Measurements from ENCODE around the gene RUNX2.
"Not testable (repeated sequence)": the region's sequence is repeated elsewhere in the genome, so short reads cannot be mapped to it uniquely, and the experiment has no call there.

The RUNX2 gene

DNA sequence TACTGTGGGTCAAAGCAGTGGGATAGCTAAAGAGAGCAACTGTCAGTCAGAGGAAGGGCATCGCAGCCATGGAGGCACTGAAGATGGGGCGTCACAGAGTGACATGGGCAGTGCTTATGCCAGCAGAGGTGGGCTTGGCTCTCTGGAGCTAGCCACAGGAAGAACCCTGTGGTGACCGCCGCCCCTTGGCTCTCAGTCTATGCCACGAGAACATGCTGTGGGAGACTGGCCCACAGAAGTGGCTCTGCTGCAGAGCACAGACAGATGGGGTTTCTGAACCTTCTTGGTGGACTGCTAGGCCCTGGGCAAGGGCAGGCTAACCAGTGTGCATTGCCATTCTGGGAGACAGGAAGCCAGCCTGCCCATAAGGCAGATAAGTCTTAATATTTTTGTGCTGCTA is 339.6 kb downstream of the RUNX2 start:
- H3K4me3 ChIP-seq (ENCODE audit: low read depth in 1 of 2, low read length in 2 of 2) = no peak overlapping the region
- no peaks in the 10 kb centered on the region for H3K36me3 ChIP-seq (ENCODE audit: insufficient read depth, low read length)
- H3K4me1 ChIP-seq (ENCODE audit: insufficient read depth, low read length) = no peaks in the 10 kb centered on the region
- H3K9me3 ChIP-seq (ENCODE audit: low read length) = no peaks in the 10 kb centered on the region
- H3K27me3 ChIP-seq (ENCODE audit: control insufficient read depth in 1 of 2, insufficient read depth in 2 of 2, low read length in 2 of 2) = peaks cover 0 to 33% of the 10 kb centered on the region in 2 donors
- H3K27ac ChIP-seq (ENCODE audit: low read depth, low read length) = no peak overlapping the region
- H3K9ac ChIP-seq (ENCODE audit: low read length) = no peak overlapping the region

DNA sequence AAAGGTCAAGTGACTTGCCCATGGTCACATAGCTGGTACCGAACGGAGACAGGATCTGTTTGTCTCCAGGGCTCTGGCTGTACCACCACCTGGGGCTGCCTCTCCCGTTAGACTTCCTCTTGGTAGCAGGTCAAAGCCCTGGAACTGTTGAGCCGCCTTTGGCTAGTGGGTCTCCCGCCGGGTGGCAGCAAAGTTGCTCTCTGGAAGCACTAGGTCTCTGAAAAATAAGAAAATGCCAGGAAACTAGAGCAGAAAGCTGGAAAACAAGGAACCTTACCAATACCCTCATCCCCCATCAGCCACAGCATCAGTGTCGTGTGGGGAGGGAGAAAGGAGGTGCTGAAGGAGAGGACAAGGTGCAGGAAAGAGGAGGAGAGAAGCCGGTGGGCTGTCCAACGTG is 340.6 kb downstream of the RUNX2 start:
- Histone ChIP-seq H3K27ac (ENCODE audit: low read depth, low read length) (no peak overlapping the region), H3K9ac (ENCODE audit: low read length) (no peak overlapping the region), H3K9me3 (ENCODE audit: low read length) (no peaks in the 10 kb centered on the region), H3K27me3 (ENCODE audit: control insufficient read depth in 1 of 2, insufficient read depth in 2 of 2, low read length in 2 of 2) (peaks cover 0 to 24% of the 10 kb centered on the region in 2 donors), H3K4me1 (ENCODE audit: insufficient read depth, low read length) (no peaks in the 10 kb centered on the region), H3K36me3 (ENCODE audit: insufficient read depth, low read length) (no peaks in the 10 kb centered on the region), H3K4me3 (ENCODE audit: low read depth in 1 of 2, low read length in 2 of 2) (no peak overlapping the region)

DNA sequence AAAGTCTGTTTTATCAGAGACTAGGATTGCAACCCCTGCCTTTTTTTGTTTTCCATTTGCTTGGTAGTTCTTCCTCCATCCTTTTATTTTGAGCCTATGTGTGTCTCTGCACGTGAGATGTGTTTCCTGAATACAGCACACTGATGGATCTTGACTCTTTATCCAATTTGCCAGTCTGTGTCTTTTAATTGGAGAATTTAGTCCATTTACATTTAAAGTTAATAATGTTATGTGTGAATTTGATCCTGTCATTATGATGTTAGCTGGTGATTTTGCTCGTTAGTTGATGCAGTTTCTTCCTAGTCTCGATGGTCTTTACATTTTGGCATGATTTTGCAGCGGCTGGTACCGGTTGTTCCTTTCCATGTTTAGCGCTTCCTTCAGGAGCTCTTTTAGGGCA is 345.0 kb downstream of the RUNX2 start:
- not testable (repeated sequence) for H3K36me3 ChIP-seq (ENCODE audit: insufficient read depth, low read length); H3K27me3 ChIP-seq (ENCODE audit: control insufficient read depth in 1 of 2, insufficient read depth in 2 of 2, low read length in 2 of 2); H3K9ac ChIP-seq (ENCODE audit: low read length); H3K27ac ChIP-seq (ENCODE audit: low read depth, low read length); H3K4me3 ChIP-seq (ENCODE audit: low read depth in 1 of 2, low read length in 2 of 2); H3K9me3 ChIP-seq (ENCODE audit: low read length); H3K4me1 ChIP-seq (ENCODE audit: insufficient read depth, low read length)

- H3K9ac ChIP-seq (ENCODE audit: low read length); H3K27ac ChIP-seq (ENCODE audit: low read depth, low read length); H3K9me3 ChIP-seq (ENCODE audit: low read length); H3K4me3 ChIP-seq (ENCODE audit: low read depth in 1 of 2, low read length in 2 of 2); H3K27me3 ChIP-seq (ENCODE audit: control insufficient read depth in 1 of 2, insufficient read depth in 2 of 2, low read length in 2 of 2); H3K36me3 ChIP-seq (ENCODE audit: insufficient read depth, low read length); H3K4me1 ChIP-seq (ENCODE audit: insufficient read depth, low read length): not testable (repeated sequence)
These were observed 347.0 kb downstream of the RUNX2 start for GRCh38 chr6:45675166-45675565.

- H3K27me3 ChIP-seq (ENCODE audit: control insufficient read depth in 1 of 2, insufficient read depth in 2 of 2, low read length in 2 of 2) = no peaks in the 10 kb centered on the region
- no peaks in the 10 kb centered on the region for H3K9me3 ChIP-seq (ENCODE audit: low read length)
- peaks cover 10% of the 10 kb centered on the region for H3K4me1 ChIP-seq (ENCODE audit: insufficient read depth, low read length)
- H3K36me3 ChIP-seq (ENCODE audit: insufficient read depth, low read length) = no peaks in the 10 kb centered on the region
- no peak overlapping the region for H3K9ac ChIP-seq (ENCODE audit: low read length)
- H3K4me3 ChIP-seq (ENCODE audit: low read depth in 1 of 2, low read length in 2 of 2) = no peak overlapping the region
- H3K27ac ChIP-seq (ENCODE audit: low read depth, low read length) = no peak overlapping the region
These were observed 347.5 kb downstream of the RUNX2 start for GRCh38 chr6:45675634-45676033.

DNA sequence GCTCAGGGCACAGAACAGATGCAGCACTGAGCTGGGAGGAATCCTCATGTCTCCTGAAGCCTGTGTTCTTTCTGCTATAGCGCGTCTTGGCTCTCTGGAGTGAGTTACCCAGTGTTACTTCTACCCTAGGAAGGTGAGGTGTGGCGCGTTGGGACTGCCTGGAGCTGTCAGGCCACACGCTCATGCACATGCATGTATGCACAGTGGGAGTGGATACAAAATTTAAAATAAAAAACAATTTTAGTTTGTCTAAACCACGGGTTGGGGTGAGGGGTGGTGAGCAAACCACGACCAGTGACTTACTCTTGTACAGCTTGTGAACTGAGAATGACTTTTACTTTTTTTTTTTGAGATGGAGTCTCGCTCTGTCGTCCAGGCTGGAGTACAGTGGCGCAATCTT is 348.2 kb downstream of the RUNX2 start:
- Histone ChIP-seq H3K4me3 (ENCODE audit: low read depth in 1 of 2, low read length in 2 of 2) (no peak overlapping the region), H3K27ac (ENCODE audit: low read depth, low read length) (no peak overlapping the region), H3K9ac (ENCODE audit: low read length) (no peak overlapping the region), H3K9me3 (ENCODE audit: low read length) (no peaks in the 10 kb centered on the region), H3K27me3 (ENCODE audit: control insufficient read depth in 1 of 2, insufficient read depth in 2 of 2, low read length in 2 of 2) (no peaks in the 10 kb centered on the region), H3K36me3 (ENCODE audit: insufficient read depth, low read length) (no peaks in the 10 kb centered on the region), H3K4me1 (ENCODE audit: insufficient read depth, low read length) (peaks cover 10% of the 10 kb centered on the region)

DNA sequence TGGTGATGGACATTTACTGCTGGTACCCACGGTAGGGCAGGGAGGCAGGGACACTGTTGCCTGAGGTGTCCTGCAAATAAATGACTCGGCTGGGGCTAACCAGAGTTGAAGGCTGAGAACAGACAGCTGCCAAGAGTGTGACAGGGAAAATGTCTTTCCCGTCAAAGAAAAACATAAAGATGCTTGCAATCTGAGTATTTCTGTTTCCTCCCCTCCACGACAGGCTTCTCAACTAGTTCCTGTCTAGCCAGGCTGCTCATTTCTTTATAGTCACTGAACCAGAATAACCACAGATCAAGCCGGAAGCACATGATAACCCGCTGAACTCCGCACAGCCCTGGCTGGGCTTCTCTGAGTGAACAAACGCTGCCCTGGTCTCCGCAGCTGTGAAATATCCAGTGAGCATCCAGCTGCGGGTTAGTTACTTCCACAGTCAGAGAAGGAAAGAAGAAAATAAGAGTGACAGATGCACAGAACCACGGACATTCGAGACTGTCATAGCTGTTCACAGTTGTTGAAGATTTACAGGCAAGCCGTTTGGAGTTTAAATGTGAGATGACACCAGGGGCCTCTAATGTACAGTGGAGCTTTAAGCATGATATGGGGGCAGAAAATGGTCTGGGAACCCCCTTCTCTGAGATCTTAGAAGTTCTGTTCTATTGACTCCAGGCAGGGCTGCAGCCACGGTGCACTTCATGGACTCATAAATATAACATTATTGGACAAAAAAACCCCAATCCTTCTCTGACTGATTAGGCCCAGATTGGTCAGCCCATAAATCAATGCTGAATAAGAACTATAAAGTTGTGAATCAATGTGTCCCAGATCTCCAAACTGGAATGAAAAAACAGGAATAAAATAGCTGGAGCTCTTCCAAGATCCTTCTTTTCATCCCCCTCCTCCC is 349.5 kb downstream of the RUNX2 start:
- H3K9ac ChIP-seq (ENCODE audit: low read length) = no peak overlapping the region
- H3K36me3 ChIP-seq (ENCODE audit: insufficient read depth, low read length) = no peaks in the 10 kb centered on the region
- peaks cover 5% of the 10 kb centered on the region for H3K9me3 ChIP-seq (ENCODE audit: low read length)
- H3K27ac ChIP-seq (ENCODE audit: low read depth, low read length) = no peak overlapping the region
- peak overlapping the region in 1 of 2 donors; percentile 9 for H3K4me3 ChIP-seq (ENCODE audit: low read depth in 1 of 2, low read length in 2 of 2)
- peaks cover 10% of the 10 kb centered on the region for H3K4me1 ChIP-seq (ENCODE audit: insufficient read depth, low read length)
- H3K27me3 ChIP-seq (ENCODE audit: control insufficient read depth in 1 of 2, insufficient read depth in 2 of 2, low read length in 2 of 2) = no peaks in the 10 kb centered on the region

- Histone ChIP-seq H3K9me3 (ENCODE audit: low read length) (peaks cover 5% of the 10 kb centered on the region), H3K36me3 (ENCODE audit: insufficient read depth, low read length) (no peaks in the 10 kb centered on the region), H3K27ac (ENCODE audit: low read depth, low read length) (no peak overlapping the region), H3K4me3 (ENCODE audit: low read depth in 1 of 2, low read length in 2 of 2) (no peak overlapping the region), H3K27me3 (ENCODE audit: control insufficient read depth in 1 of 2, insufficient read depth in 2 of 2, low read length in 2 of 2) (no peaks in the 10 kb centered on the region), H3K4me1 (ENCODE audit: insufficient read depth, low read length) (peaks cover 10% of the 10 kb centered on the region), H3K9ac (ENCODE audit: low read length) (no peak overlapping the region)
These were observed 350.1 kb downstream of the RUNX2 start for GRCh38 chr6:45678285-45678607.

DNA sequence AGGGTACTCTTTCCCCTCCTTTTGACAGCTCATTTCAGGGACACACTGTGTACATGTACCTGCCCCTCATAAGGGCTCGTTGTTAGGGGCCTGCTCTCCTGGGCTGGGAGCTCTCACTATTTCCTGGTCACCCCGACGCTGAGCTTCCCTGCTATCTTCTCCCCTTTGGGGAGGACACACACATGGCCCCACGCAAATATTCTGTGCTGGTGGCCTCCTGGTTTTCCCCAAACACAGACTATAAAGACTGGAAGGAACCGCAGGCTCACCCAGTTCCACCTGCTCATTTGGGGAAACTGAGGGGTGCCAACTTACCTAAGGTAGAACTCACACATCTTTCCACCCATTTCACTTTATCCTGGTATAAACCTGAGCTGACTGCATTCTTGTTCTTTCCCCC is 351.0 kb downstream of the RUNX2 start:
- Histone ChIP-seq H3K9ac (ENCODE audit: low read length) (no peak overlapping the region), H3K27me3 (ENCODE audit: control insufficient read depth in 1 of 2, insufficient read depth in 2 of 2, low read length in 2 of 2) (no peaks in the 10 kb centered on the region), H3K4me3 (ENCODE audit: low read depth in 1 of 2, low read length in 2 of 2) (no peak overlapping the region), H3K4me1 (ENCODE audit: insufficient read depth, low read length) (peaks cover 10% of the 10 kb centered on the region), H3K36me3 (ENCODE audit: insufficient read depth, low read length) (no peaks in the 10 kb centered on the region), H3K9me3 (ENCODE audit: low read length) (peaks cover 5% of the 10 kb centered on the region), H3K27ac (ENCODE audit: low read depth, low read length) (no peak overlapping the region)

DNA sequence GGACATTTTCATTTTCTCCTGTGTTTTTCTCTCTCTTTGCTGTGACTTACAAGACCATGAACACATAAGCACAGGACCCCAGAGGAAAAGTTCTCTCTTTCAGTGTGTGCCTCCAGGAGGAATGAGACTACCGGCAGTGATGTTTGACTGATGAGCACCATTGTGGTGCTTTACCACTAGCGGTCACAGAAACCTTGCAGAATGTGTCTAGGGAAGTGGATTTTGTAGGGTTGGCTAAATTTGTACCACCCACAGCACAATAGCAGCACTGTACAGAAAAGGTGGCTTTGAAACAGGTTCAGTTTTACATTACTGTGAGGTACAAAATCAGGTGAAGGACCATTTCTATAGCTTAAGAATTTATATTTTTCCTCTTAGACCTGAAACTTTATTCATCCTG is 351.5 kb downstream of the RUNX2 start:
- Histone ChIP-seq H3K36me3 (ENCODE audit: insufficient read depth, low read length) (no peaks in the 10 kb centered on the region), H3K9ac (ENCODE audit: low read length) (no peak overlapping the region), H3K4me1 (ENCODE audit: insufficient read depth, low read length) (peaks cover 10% of the 10 kb centered on the region), H3K9me3 (ENCODE audit: low read length) (peaks cover 5% of the 10 kb centered on the region), H3K27me3 (ENCODE audit: control insufficient read depth in 1 of 2, insufficient read depth in 2 of 2, low read length in 2 of 2) (no peaks in the 10 kb centered on the region), H3K4me3 (ENCODE audit: low read depth in 1 of 2, low read length in 2 of 2) (no peak overlapping the region), H3K27ac (ENCODE audit: low read depth, low read length) (no peak overlapping the region)

DNA sequence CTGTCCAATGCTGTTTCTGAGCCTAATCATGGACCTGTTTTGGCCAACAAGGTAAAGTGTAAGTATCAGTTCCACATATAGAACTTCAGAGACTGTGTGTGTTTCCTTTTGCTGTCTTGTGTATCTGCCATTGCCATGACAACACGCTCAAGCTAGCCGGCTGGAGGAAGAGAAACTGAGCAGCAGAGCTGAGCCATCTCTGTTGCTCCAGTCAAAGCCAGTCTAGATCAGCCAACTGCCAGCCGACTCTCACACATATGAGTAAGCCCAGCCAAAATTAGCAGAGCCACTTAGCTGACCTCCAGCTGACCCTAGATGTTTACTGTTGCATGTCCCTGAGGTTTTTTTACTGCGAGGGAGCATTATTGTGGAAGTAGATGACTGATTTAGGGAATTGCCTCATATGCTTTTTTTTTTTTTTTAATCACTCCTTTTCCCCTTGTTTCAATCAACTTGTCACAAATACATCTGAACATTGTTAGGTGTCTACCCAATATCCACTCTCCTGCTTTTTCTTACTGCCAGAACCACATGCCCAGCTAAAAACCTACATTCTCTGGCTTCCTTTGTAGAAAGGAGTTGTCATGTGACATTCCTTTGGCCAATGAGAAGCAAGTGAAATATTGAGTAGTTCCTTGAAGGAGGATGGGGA is 353.9 kb downstream of the RUNX2 start:
- H3K9me3 ChIP-seq (ENCODE audit: low read length) = peaks cover 5% of the 10 kb centered on the region
- H3K4me1 ChIP-seq (ENCODE audit: insufficient read depth, low read length) = peaks cover 9% of the 10 kb centered on the region
- H3K9ac ChIP-seq (ENCODE audit: low read length) = no peak overlapping the region
- H3K27me3 ChIP-seq (ENCODE audit: control insufficient read depth in 1 of 2, insufficient read depth in 2 of 2, low read length in 2 of 2) = no peaks in the 10 kb centered on the region
- no peak overlapping the region for H3K27ac ChIP-seq (ENCODE audit: low read depth, low read length)
- no peaks in the 10 kb centered on the region for H3K36me3 ChIP-seq (ENCODE audit: insufficient read depth, low read length)
- no peak overlapping the region for H3K4me3 ChIP-seq (ENCODE audit: low read depth in 1 of 2, low read length in 2 of 2)

- Histone ChIP-seq H3K27me3 (ENCODE audit: control insufficient read depth in 1 of 2, insufficient read depth in 2 of 2, low read length in 2 of 2) (no peaks in the 10 kb centered on the region), H3K9ac (ENCODE audit: low read length) (no peak overlapping the region), H3K4me3 (ENCODE audit: low read depth in 1 of 2, low read length in 2 of 2) (no peak overlapping the region)
These were observed 356.3 kb downstream of the RUNX2 start for GRCh38 chr6:45684476-45684875.

More at GRCh38 chr6:45684476-45684875, 356.3 kb downstream of the RUNX2 start:
- Histone ChIP-seq H3K4me1 (ENCODE audit: insufficient read depth, low read length) (no peaks in the 10 kb centered on the region), H3K9me3 (ENCODE audit: low read length) (peaks cover 5% of the 10 kb centered on the region), H3K36me3 (ENCODE audit: insufficient read depth, low read length) (no peaks in the 10 kb centered on the region), H3K27ac (ENCODE audit: low read depth, low read length) (no peak overlapping the region)
